ENCODE results near the gene OR4C11. TPM values are rescaled to one million over a fixed set of nuclear protein-coding genes. Genes with fewer than 3 reads are reported as not detected.

The OR4C11 gene
- total RNA-seq, 1 experiment from 2014 or later, result not detected

GRCh38 chr11:55648027-55648426, 40.6 kb upstream of the OR4C11 start, which contains the start of gene OR4S2:
TSS of gene OR4S2 (plus strand) at chr11:55648327. CDS start at chr11:55650904, 2,577 bp downstream.
- Histone ChIP-seq H3K9me3 (ENCODE audit: low read depth, low read length, poor library complexity, severe bottlenecking) (no peaks in the 10 kb centered on the region), H3K27ac (ENCODE audit: low read depth, low read length, poor library complexity, severe bottlenecking) (no peak within 1 kb of the TSS), H3K36me3 (ENCODE audit: insufficient read depth, low read length, poor library complexity, severe bottlenecking) (no peaks in the 10 kb centered on the region), H3K4me3 (ENCODE audit: low read depth, low read length, poor library complexity, severe bottlenecking) (no peak within 1 kb of the TSS), H3K4me1 (ENCODE audit: insufficient read depth, low read length, poor library complexity, severe bottlenecking) (no peaks in the 10 kb centered on the region), H3K27me3 (replicated peaks; ENCODE audit: insufficient read depth, low read depth, low read length, poor library complexity) (no peaks in the 10 kb centered on the region)
- BruUV-seq (replicated peaks), result no TSS peak
- intact Hi-C loops (cut with micrococcal nuclease; ENCODE audit: unreplicated experiment), result no loop called here
- TF ChIP-seq CTCF (conservative IDR thresholded peaks at IDR 0.05; ENCODE audit: low read depth, low read length), result no peak
- no peak for TF ChIP-seq EZH2 (IDR thresholded peaks at IDR 0.05; ENCODE audit: borderline replicate concordance, low read depth, low read length, poor library complexity, severe bottlenecking)
- ChIA-PET CTCF (no interaction called here), POLR2A (ENCODE audit: low non-redundant PET) (no interaction called here)
- no peak for DNase-seq (ENCODE audit: low spot score)

GRCh38 chr11:55634813-55635212, 27.4 kb upstream of the OR4C11 start, which contains the start of gene OR4P4:
TSS of gene OR4P4 (plus strand) at chr11:55635113.
- no TSS peak for BruUV-seq (replicated peaks)

GRCh38 chr11:55624531-55624930, 17.1 kb upstream of the OR4C11 start:
- CTCF ChIA-PET, result no interaction called here

More at GRCh38 chr11:55634813-55635212, 27.4 kb upstream of the OR4C11 start, which contains the start of gene OR4P4:
- H3K4me3 ChIP-seq (ENCODE audit: low read depth, low read length, poor library complexity, severe bottlenecking), result no peak within 1 kb of the TSS
- no peaks in the 10 kb centered on the region for H3K27me3 ChIP-seq (replicated peaks; ENCODE audit: insufficient read depth, low read depth, low read length, poor library complexity)
- TF ChIP-seq EZH2 (IDR thresholded peaks at IDR 0.05; ENCODE audit: borderline replicate concordance, low read depth, low read length, poor library complexity, severe bottlenecking) (no peak), CTCF (conservative IDR thresholded peaks at IDR 0.05; ENCODE audit: low read depth, low read length) (no peak)
- intact Hi-C loops (cut with micrococcal nuclease; ENCODE audit: unreplicated experiment), result no loop called here
- DNase-seq (ENCODE audit: low spot score), result no peak
- H3K4me1 ChIP-seq (ENCODE audit: insufficient read depth, low read length, poor library complexity, severe bottlenecking), result no peaks in the 10 kb centered on the region
- ChIA-PET POLR2A (ENCODE audit: low non-redundant PET) (no interaction called here), CTCF (no interaction called here)
- no peak within 1 kb of the TSS for H3K27ac ChIP-seq (ENCODE audit: low read depth, low read length, poor library complexity, severe bottlenecking)
- H3K36me3 ChIP-seq (ENCODE audit: insufficient read depth, low read length, poor library complexity, severe bottlenecking), result no peaks in the 10 kb centered on the region
- H3K9me3 ChIP-seq (ENCODE audit: low read depth, low read length, poor library complexity, severe bottlenecking), result peaks cover 7% of the 10 kb centered on the region

More at GRCh38 chr11:55624531-55624930, 17.1 kb upstream of the OR4C11 start:
- H3K9me3 ChIP-seq (ENCODE audit: low read depth, low read length, poor library complexity, severe bottlenecking), result peaks cover 10% of the 10 kb centered on the region
- no peak for DNase-seq (ENCODE audit: low spot score)
- no peak overlapping the region for H3K4me3 ChIP-seq (ENCODE audit: low read depth, low read length, poor library complexity, severe bottlenecking)
- intact Hi-C loops (cut with micrococcal nuclease; ENCODE audit: unreplicated experiment), result no loop called here
- no TSS peak for BruUV-seq (replicated peaks)
- no peaks in the 10 kb centered on the region for H3K27me3 ChIP-seq (replicated peaks; ENCODE audit: insufficient read depth, low read depth, low read length, poor library complexity)
- no peaks in the 10 kb centered on the region for H3K4me1 ChIP-seq (ENCODE audit: insufficient read depth, low read length, poor library complexity, severe bottlenecking)
- H3K36me3 ChIP-seq (ENCODE audit: insufficient read depth, low read length, poor library complexity, severe bottlenecking), result no peaks in the 10 kb centered on the region
- H3K27ac ChIP-seq (ENCODE audit: low read depth, low read length, poor library complexity, severe bottlenecking), result no peak overlapping the region
- TF ChIP-seq CTCF (conservative IDR thresholded peaks at IDR 0.05; ENCODE audit: low read depth, low read length) (no peak), EZH2 (IDR thresholded peaks at IDR 0.05; ENCODE audit: borderline replicate concordance, low read depth, low read length, poor library complexity, severe bottlenecking) (no peak)
- POLR2A ChIA-PET (ENCODE audit: low non-redundant PET), result no interaction called here

All from A673 (cell line).